ENCODE results near the gene VIPR2.
"Not testable (repeated sequence)": the region's sequence is repeated elsewhere in the genome, so short reads cannot be mapped to it uniquely, and the experiment has no call there.

Gene VIPR2

GRCh38 chr7:159091480-159092475, 52.9 kb downstream of the VIPR2 start:
- no peak for DNase-seq (ENCODE audit: low read depth)

DNA sequence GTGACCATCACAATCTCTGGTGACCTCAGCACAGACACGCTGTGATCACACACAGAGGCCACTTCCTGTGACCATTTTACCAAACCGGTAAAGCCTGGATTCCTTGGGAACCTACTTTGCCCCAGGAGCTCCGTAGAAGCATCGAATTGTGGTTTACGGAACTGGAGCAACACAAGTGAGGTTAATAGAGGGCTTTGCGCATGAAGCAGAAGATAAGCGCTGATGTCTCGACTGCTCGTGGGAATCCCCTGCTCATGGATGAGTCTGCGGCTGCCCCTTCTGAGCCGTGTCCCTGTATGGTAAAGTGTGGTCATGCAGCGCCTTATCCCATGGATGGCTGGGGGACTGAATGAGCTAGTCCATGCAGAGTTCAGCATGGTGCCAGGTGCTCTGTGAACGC, 53.6 kb downstream of the VIPR2 start:
- DNase-seq (ENCODE audit: low read depth): no peak

- no peak for DNase-seq (ENCODE audit: low read depth)
Observed at GRCh38 chr7:159088016-159088865, 56.4 kb downstream of the VIPR2 start.

- DNase-seq (ENCODE audit: low read depth): no peak
Observed at GRCh38 chr7:159086301-159086925, 58.3 kb downstream of the VIPR2 start.

- DNase-seq (ENCODE audit: low read depth): no peak
Observed at GRCh38 chr7:159084069-159084801, 60.4 kb downstream of the VIPR2 start.

DNA sequence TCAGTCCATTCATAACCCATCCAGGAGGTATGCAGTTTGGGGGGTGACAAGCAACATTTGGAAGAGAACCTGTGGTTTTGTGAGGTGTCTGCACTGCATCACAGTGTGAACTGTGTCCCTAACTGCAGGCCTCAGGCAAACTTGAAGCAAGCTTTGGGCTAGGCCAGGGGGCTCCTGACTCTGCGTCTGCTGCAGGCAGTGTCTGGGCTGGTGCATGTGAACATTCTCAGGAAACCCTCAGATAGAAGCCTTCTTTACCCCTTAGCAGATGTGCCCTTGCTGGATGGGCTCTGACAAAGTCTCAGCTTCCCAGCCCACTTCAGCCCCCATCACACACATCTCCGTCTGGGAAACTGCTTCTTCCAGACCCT, 61.0 kb downstream of the VIPR2 start:
- no peak for DNase-seq (ENCODE audit: low read depth)

DNA sequence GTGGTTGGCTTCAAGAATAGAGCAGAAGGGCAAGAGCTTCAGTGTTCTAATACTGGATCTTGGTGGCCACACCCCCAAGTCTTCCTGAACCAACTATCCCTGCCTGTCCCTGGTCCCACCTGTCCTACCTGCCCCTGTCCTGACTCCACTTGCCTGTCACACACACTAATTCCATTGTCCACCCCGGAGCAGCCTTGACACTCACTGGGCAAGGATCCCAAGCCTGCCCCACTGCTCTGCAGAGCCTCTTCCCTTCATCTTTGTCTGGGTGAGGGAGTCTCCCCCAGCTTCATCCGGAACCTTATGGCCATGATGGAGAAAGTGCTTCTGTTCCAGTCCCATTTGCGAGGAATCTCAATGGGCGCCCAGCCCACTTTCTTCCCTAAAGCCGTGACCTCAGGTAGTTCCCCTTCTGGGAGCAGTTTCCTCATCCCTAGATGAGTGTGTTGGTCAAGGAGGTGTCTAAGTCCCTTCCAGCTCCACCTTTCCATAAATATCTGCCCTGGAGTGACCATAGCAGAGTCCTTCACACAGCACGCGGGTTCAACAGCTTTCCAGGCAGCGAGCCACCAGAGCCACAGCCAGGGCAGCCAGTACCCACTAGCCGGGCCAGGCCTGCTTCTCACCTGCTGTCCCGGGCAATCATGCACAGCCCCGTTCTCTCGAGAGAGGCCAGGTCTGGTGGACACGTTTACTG, 61.5 kb downstream of the VIPR2 start:
- DNase-seq (ENCODE audit: low read depth): no peak

DNA sequence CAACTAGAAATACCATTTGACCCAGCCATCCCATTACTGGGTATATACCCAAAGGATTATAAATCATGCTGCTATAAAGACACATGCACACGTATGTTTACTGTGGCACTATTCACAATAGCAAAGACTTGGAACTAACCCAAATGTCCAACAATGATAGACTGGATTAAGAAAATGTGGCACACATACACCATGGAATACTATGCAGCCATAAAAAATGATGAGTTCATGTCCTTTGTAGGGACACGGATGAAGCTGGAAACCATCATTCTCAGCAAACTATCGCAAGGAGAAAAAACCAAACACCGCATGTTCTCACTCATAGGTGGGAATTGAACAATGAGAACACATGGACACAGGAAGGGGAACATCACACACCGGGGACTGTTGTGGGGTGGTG, 62.6 kb downstream of the VIPR2 start:
- not testable (repeated sequence) for DNase-seq (ENCODE audit: low read depth)

- no peak for DNase-seq (ENCODE audit: low read depth)
Observed at GRCh38 chr7:159078911-159079270, 65.8 kb downstream of the VIPR2 start.

DNA sequence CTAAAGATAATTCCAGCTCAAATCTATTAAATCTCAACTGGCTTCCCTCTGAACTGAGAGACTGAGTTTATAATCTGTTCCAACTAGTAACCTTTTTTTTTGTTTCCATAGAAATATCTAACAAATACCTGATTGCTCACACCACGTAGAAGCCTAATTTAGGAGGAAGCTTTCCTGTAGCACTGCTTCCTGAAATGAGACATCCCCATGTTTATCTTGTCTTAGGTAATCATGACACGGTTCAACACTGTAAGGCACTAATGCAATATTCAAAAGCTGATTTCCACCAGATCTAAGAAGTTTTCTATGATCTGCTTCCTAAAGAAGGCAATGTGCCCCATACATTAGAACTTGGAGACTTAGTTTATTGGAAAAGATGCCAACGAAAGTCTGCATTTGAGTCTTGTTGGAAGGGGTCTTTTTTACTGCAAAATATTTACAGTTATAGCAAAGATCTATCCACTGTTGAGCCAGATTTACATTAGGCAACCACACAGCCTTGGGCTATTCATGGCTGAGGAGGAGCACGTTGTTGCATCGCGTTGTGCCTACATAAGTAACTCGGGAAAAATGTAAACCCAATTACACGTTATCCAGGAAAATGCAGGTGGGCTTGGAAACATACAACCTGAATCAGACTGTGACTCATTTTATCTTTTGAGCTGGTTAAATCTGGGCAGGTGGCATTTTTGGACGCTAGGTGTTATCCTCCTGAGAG, 66.3 kb downstream of the VIPR2 start:
- no peak for DNase-seq (ENCODE audit: low read depth)

DNA sequence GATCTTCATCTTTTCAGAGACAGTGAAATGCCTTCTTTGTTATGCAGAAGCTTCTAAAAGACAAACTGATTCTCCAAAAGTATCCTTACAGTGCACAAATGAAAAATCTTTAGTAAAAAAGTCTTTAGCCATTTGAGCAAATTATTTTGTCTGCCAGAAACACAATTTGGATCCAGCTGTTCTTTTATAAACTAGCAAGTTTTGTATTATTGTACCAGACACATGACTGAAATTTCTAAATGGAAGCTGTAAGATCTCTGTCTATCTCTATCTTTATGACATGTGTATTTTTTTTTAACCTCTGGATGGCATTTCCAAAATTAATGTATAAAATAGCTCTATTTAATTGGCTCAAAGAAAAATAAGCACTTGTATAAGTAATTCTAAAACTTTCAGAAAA, 68.3 kb downstream of the VIPR2 start:
- no peak for DNase-seq (ENCODE audit: low read depth)

GRCh38 chr7:159075563-159076238, 69.0 kb downstream of the VIPR2 start:
- DNase-seq (ENCODE audit: low read depth): no peak

GRCh38 chr7:159071260-159071659, 73.4 kb downstream of the VIPR2 start:
- no peak for DNase-seq (ENCODE audit: low read depth)

DNA sequence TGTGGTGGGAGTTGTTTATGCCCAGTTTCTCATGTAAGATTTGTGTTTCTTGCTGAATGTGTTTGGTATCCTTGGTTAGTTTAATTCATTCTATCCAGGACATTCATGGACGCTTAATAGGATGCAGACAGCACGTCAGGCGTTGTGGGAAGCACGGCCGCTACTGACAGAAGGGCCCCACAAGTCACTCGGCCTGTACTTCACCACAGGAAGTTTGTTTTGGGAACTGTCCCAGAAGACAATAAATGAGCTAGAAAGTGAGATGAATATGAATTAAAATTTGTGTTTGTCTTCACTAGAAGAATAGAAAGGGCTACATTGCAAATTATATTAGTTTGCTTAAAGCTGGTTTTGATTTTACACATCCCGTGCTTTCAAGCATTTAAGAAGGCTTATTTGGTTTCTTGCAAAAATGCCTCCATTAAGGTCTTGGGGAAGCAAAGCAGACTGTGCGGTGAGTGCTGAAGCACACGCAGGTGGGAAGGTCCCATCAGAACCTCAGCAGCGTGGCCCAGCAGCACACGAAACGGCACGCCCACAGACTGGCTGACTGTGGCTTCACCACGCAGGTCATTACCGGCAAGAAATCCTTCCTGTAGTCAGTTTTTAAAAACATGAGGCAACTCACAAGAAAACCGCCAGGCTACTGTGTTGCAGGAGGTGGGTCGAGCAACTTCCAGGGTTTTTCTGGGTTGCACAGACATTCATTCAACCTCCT, 74.1 kb downstream of the VIPR2 start:
- DNase-seq (ENCODE audit: low read depth): no peak

GRCh38 chr7:159068893-159069448, 75.7 kb downstream of the VIPR2 start:
- no peak for DNase-seq (ENCODE audit: low read depth)

- DNase-seq (ENCODE audit: low read depth): no peak
Observed at GRCh38 chr7:159068488-159068811, 76.2 kb downstream of the VIPR2 start.

- DNase-seq (ENCODE audit: low read depth): no peak
Observed at GRCh38 chr7:159067576-159068487, 76.8 kb downstream of the VIPR2 start.
